ENCODE measurements around the gene INSIG1.

DNA sequence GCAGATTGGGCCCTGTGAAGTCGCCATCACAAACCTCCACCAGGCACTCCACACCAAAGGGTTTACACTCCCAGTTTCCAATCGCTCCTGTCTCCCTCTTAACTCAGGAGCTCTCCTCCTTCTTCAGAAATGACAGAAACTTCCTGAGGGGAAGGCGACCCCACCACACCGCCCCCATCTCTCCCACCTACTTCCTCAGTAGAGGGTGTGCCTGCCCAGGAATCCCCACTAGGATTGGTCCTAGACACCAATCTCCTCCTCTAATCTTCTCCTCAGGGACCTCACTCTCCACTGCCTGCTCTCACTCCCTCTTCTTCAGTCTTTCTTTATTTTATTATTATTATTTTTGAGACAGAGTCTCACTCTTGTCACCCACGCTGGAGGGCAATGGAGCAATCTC lies 5.9 kb upstream of the INSIG1 start:
- TF ChIP-seq CTCF (IDR thresholded peaks at IDR 0.05) (no peak), POLR2A (IDR thresholded peaks at IDR 0.05) (no peak)
